Smooth muscle cell (in vitro differentiated cells): ENCODE results near the gene SAMM50. TPM values are rescaled to one million over a fixed set of nuclear protein-coding genes. Genes with fewer than 3 reads are reported as not detected.

Source experiments
- DNase-seq: peaks from one replicate; lab custom pipeline; 2025; ENCODE audit not compliant: unreplicated experiment; lab: John Stamatoyannopoulos, UW
- H2AFZ ChIP-seq: fragments of 200-600 bp; sonication (generic); 2 replicates; pipeline ENCODE4 v1.6.0; 2016; ENCODE audit warnings: antibody characterized with exemption, low read depth, mild to moderate bottlenecking
- H3F3A ChIP-seq: fragments of 200-600 bp; sonication (generic); 2 replicates; pipeline ENCODE4 v1.6.0; 2017; ENCODE audit warnings: antibody characterized with exemption, low read depth
- H3K27ac ChIP-seq: fragments of 200-600 bp; sonication (generic); 2 replicates; pipeline ENCODE4 v1.5.1; 2016; ENCODE audit warnings: low read depth, mild to moderate bottlenecking
- H3K27me3 ChIP-seq: fragments of 200-600 bp; sonication (generic); 2 replicates; pipeline ENCODE4 v1.6.1; 2016; ENCODE audit warnings: low read depth, mild to moderate bottlenecking
- H3K36me3 ChIP-seq: fragments of 200-600 bp; sonication (generic); 2 replicates; pipeline ENCODE4 v1.5.1; 2016; ENCODE audit warnings: low read depth
- H3K4me1 ChIP-seq: fragments of 200-600 bp; sonication (generic); 2 replicates; pipeline ENCODE4 v1.5.1; 2016; ENCODE audit warnings: low read depth
- H3K4me2 ChIP-seq: fragments of 200-600 bp; sonication (generic); 2 replicates; pipeline ENCODE4 v1.6.0; 2016; ENCODE audit warnings: mild to moderate bottlenecking
- H3K4me3 ChIP-seq: fragments of 200-600 bp; sonication (generic); 2 replicates; pipeline ENCODE4 v1.5.1; 2016; ENCODE audit warnings: mild to moderate bottlenecking
- H3K79me2 ChIP-seq: fragments of 200-600 bp; sonication (generic); 2 replicates; pipeline ENCODE4 v1.6.0; 2016; ENCODE audit warnings: low read depth, mild to moderate bottlenecking
- H3K9ac ChIP-seq: fragments of 200-600 bp; sonication (generic); 2 replicates; pipeline ENCODE4 v1.6.0; 2016; ENCODE audit warnings: low read depth
- H3K9me3 ChIP-seq: fragments of 200-600 bp; sonication (generic); replicated peaks from 2 replicates; pipeline ENCODE4 v1.5.1; 2016; ENCODE audit warnings: low read depth
- H4K20me1 ChIP-seq: fragments of 200-600 bp; sonication (generic); 2 replicates; pipeline ENCODE4 v1.6.0; 2016; ENCODE audit warnings: low read depth
- CTCF ChIP-seq: fragments of 200-600 bp; sonication (generic); IDR thresholded peaks from 2 replicates; pipeline ENCODE4 v1.5.1; 2017; ENCODE audit warnings: borderline replicate concordance, mild to moderate bottlenecking, antibody characterized with exemption; ENCODE audit not compliant: insufficient read depth, poor library complexity, severe bottlenecking
- WGBS: methylation state at CpG from one replicate; pipeline ENCODE4 v1.1.7; 2016; ENCODE audit warnings: low lambda C conversion rate; 5-methylcytosine and 5-hydroxymethylcytosine counted together
- polyA plus RNA-seq: library from polyadenylated mRNA; unstranded; fragments of >200 nt; fragmentation: Nextera tagmentation; extraction: Ambion mirVana; gene quantifications from 2 replicates; pipeline ENCODE4 v1.2.1, GENCODE V29; 2016
- total RNA-seq: library from RNA; depleted of rRNA; stranded (reverse); fragments of >200 nt; gene quantifications from 2 replicates; pipeline ENCODE4 v1.2.3, GENCODE V29; 2014

SAMM50 gene
- total and polyA plus RNA-seq, 2 experiments from 2014 or later, result 43.6 to 56.1 TPM

GRCh38 chr22:43957871-43958270 lies 2.6 kb downstream of the SAMM50 start:
- DNase-seq, result no peak
- Histone ChIP-seq H3K9ac (no peak overlapping the region), H3K27me3 (no peaks in the 10 kb centered on the region), H3K4me3 (no peak overlapping the region), H3K79me2 (peaks cover 61% of the 10 kb centered on the region), H2AFZ (no peak overlapping the region), H3K36me3 (no peaks in the 10 kb centered on the region), H3K27ac (no peak overlapping the region), H3K4me1 (peaks cover 18% of the 10 kb centered on the region), H3K4me2 (peak overlapping the region; percentile 6), H3F3A (peaks cover 15% of the 10 kb centered on the region), H4K20me1 (peaks cover 48% of the 10 kb centered on the region), H3K9me3 (no peaks in the 10 kb centered on the region)
- WGBS, result 82% methylated on average over 11 of the region's 11 CpGs
- TF ChIP-seq CTCF, result no peak

GRCh38 chr22:43964314-43964857 lies 9.1 kb downstream of the SAMM50 start:
- H3K79me2 ChIP-seq, result peaks cover 29% of the 10 kb centered on the region

GRCh38 chr22:43967069-43967468 lies 11.8 kb downstream of the SAMM50 start:
- no peaks in the 10 kb centered on the region for H3F3A ChIP-seq
- H3K9me3 ChIP-seq, result no peaks in the 10 kb centered on the region
- no peaks in the 10 kb centered on the region for H3K4me1 ChIP-seq
- 91% methylated on average over 7 of the region's 7 CpGs for WGBS
- H4K20me1 ChIP-seq, result peaks cover 28% of the 10 kb centered on the region
- no peak overlapping the region for H3K4me2 ChIP-seq
- no peak overlapping the region for H2AFZ ChIP-seq
- DNase-seq, result no peak
- peaks cover 21% of the 10 kb centered on the region for H3K36me3 ChIP-seq
- H3K4me3 ChIP-seq, result no peak overlapping the region
- peaks cover 3% of the 10 kb centered on the region for H3K79me2 ChIP-seq
- H3K27me3 ChIP-seq, result no peaks in the 10 kb centered on the region
- H3K9ac ChIP-seq, result no peak overlapping the region
- no peak overlapping the region for H3K27ac ChIP-seq
- no peak for TF ChIP-seq CTCF

More at GRCh38 chr22:43964314-43964857, 9.1 kb downstream of the SAMM50 start:
- no peaks in the 10 kb centered on the region for H3F3A ChIP-seq
- H3K27ac ChIP-seq, result no peak overlapping the region
- DNase-seq, result no peak
- no peak overlapping the region for H3K4me2 ChIP-seq
- peaks cover 50% of the 10 kb centered on the region for H4K20me1 ChIP-seq
- peaks cover 21% of the 10 kb centered on the region for H3K36me3 ChIP-seq
- no peak overlapping the region for H2AFZ ChIP-seq
- H3K4me1 ChIP-seq, result no peaks in the 10 kb centered on the region
- no peak overlapping the region for H3K4me3 ChIP-seq
- TF ChIP-seq CTCF, result no peak
- no peak overlapping the region for H3K9ac ChIP-seq
- no peaks in the 10 kb centered on the region for H3K27me3 ChIP-seq
- H3K9me3 ChIP-seq, result no peaks in the 10 kb centered on the region
- WGBS, result 100% methylated on average over 10 of the region's 10 CpGs

- Histone ChIP-seq H2AFZ (no peak overlapping the region), H3F3A (no peaks in the 10 kb centered on the region), H3K79me2 (no peaks in the 10 kb centered on the region), H3K4me1 (no peaks in the 10 kb centered on the region), H4K20me1 (peaks cover 16% of the 10 kb centered on the region), H3K9ac (no peak overlapping the region), H3K36me3 (peaks cover 30% of the 10 kb centered on the region), H3K4me2 (no peak overlapping the region), H3K4me3 (no peak overlapping the region), H3K9me3 (no peaks in the 10 kb centered on the region), H3K27me3 (no peaks in the 10 kb centered on the region), H3K27ac (no peak overlapping the region)
- DNase-seq, result no peak
- WGBS, result 97% methylated on average over 7 of the region's 7 CpGs
- TF ChIP-seq CTCF, result no peak
These were observed 13.4 kb downstream of the SAMM50 start for GRCh38 chr22:43968614-43969013.
